ENCODE measurements around the gene VTA1.

The VTA1 gene

DNA sequence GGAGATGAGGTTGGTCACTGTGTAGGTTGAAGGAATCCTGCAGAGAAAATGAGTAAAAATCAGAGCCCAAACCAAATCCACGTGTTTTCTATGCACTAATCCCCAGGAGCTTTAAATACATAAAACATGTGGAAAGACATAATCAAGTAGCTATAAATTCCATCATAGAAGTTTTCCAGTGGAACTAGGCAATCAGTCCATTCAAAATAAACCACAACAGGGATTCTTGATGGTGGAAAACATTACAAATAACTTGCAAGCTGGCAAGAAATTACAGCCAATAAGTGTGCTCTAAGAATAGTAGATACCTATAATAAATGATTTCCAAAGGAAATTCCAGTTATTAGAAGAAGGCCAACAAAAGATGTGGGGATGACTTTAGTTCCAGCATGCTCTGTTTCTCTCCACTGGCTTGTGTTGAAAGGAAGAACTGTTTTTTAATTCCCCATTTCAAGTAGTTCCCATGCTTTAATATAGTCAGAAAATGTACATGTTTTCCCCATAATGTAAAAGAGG lies 104.9 kb downstream of the VTA1 start:
- Histone ChIP-seq H3K4me3 (replicated peaks; ENCODE audit: low read depth, low read length) (no peak overlapping the region), H3K36me3 (ENCODE audit: control insufficient read depth, insufficient read depth, low read length) (no peaks in the 10 kb centered on the region), H3K27me3 (replicated peaks; ENCODE audit: control insufficient read depth, insufficient read depth, low read length) (no peaks in the 10 kb centered on the region)
- DNase-seq (ENCODE audit: extremely low read depth, insufficient read length), result no peak
- TF ChIP-seq, protein P1, sequence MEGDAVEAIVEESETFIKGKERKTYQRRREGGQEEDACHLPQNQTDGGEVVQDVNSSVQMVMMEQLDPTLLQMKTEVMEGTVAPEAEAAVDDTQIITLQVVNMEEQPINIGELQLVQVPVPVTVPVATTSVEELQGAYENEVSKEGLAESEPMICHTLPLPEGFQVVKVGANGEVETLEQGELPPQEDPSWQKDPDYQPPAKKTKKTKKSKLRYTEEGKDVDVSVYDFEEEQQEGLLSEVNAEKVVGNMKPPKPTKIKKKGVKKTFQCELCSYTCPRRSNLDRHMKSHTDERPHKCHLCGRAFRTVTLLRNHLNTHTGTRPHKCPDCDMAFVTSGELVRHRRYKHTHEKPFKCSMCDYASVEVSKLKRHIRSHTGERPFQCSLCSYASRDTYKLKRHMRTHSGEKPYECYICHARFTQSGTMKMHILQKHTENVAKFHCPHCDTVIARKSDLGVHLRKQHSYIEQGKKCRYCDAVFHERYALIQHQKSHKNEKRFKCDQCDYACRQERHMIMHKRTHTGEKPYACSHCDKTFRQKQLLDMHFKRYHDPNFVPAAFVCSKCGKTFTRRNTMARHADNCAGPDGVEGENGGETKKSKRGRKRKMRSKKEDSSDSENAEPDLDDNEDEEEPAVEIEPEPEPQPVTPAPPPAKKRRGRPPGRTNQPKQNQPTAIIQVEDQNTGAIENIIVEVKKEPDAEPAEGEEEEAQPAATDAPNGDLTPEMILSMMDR (IDR thresholded peaks at IDR 0.05; ENCODE audit: insufficient read depth, low read length, poor library complexity, severe bottlenecking), result no peak

DNA sequence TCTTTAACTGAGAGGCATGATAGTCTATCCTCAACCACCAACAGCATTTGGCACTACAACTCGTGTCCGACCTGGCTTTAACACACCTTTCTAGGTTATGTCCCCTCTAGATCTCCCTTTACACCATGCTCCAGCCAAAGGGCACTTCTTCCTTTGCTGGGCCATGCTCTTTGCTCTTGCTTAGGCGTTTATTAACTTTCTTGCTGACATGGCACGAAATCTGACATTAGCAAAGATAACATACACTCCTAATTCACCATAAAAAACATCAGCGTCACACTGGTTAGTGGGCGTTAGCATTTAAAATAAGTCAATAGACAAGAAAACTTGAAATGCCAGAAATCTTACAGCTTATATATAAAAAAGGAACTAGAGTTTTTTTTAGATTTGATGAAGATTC lies 107.5 kb downstream of the VTA1 start:
- no peaks in the 10 kb centered on the region for H3K27me3 ChIP-seq (replicated peaks; ENCODE audit: control insufficient read depth, insufficient read depth, low read length)
- no peak for DNase-seq (ENCODE audit: extremely low read depth, insufficient read length)
- no peak overlapping the region for H3K4me3 ChIP-seq (replicated peaks; ENCODE audit: low read depth, low read length)
- H3K36me3 ChIP-seq (ENCODE audit: control insufficient read depth, insufficient read depth, low read length), result no peaks in the 10 kb centered on the region
- TF ChIP-seq, protein P1 (IDR thresholded peaks at IDR 0.05; ENCODE audit: insufficient read depth, low read length, poor library complexity, severe bottlenecking), result no peak

DNA sequence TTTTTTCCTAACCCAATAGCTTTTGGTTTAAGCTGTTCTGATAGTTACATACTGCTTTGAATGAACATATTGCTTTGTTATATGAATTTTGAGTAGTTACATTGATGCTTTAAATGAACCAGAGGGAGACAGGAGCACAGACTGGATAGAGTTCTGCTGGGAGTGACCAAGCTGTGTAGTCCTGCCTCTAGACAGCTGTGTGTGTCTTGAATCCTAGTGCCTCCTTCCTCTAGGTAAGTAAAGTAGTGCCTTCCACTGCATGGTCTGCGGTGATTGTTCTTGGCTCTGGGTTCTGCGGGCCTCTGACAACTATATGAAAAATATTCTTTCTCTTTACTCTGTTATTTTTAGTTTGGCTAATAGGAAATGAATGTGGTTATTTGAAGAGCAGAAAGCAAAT lies 108.7 kb downstream of the VTA1 start:
- Histone ChIP-seq H3K27me3 (replicated peaks; ENCODE audit: control insufficient read depth, insufficient read depth, low read length) (no peaks in the 10 kb centered on the region), H3K4me3 (replicated peaks; ENCODE audit: low read depth, low read length) (no peak overlapping the region), H3K36me3 (ENCODE audit: control insufficient read depth, insufficient read depth, low read length) (no peaks in the 10 kb centered on the region)
- TF ChIP-seq, protein P1 (IDR thresholded peaks at IDR 0.05; ENCODE audit: insufficient read depth, low read length, poor library complexity, severe bottlenecking), result no peak
- no peak for DNase-seq (ENCODE audit: extremely low read depth, insufficient read length)

DNA sequence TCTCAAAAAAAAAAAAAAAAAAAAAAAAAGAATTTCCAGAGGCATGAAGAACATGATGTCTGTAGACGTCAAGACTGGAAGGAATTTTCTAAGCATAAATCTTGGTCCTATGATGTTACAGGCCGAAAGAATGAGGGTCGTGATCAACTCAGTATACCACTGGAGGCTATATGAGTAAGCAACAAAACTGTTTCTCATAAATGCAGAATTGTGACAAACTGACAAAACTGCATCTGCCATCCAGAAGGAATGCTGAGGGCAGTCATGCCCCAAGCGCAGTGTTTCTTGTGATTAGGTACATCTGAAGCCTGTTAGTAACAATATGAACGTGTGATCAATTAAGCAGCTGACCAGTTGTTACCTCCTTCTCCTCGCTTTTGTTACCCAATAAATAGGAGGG lies 111.2 kb downstream of the VTA1 start:
- Histone ChIP-seq H3K36me3 (ENCODE audit: control insufficient read depth, insufficient read depth, low read length) (no peaks in the 10 kb centered on the region), H3K27me3 (replicated peaks; ENCODE audit: control insufficient read depth, insufficient read depth, low read length) (no peaks in the 10 kb centered on the region), H3K4me3 (replicated peaks; ENCODE audit: low read depth, low read length) (no peak overlapping the region)
- TF ChIP-seq, protein P1 (IDR thresholded peaks at IDR 0.05; ENCODE audit: insufficient read depth, low read length, poor library complexity, severe bottlenecking), result no peak
- no peak for DNase-seq (ENCODE audit: extremely low read depth, insufficient read length)

DNA sequence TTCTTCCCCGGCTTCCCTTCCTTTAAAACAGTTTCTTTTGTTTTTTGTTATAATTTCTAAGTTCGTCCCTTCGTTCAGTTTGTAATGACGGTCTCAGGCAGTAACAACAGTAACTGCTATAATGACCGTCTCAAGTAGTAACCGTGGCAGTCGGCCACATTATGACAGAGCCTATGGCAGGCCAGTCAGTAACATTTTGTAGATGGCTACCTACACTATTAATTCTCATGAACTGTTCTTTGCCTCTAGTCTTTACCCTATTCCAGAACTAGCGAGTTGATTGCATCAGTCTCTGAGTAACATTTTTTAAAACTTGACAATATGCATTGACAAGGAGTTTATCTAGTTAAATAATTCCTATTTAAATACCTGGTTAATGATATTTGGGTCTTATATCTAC lies 111.7 kb downstream of the VTA1 start:
- no peak overlapping the region for H3K4me3 ChIP-seq (replicated peaks; ENCODE audit: low read depth, low read length)
- TF ChIP-seq, protein P1 (IDR thresholded peaks at IDR 0.05; ENCODE audit: insufficient read depth, low read length, poor library complexity, severe bottlenecking), result no peak
- H3K27me3 ChIP-seq (replicated peaks; ENCODE audit: control insufficient read depth, insufficient read depth, low read length), result no peaks in the 10 kb centered on the region
- no peaks in the 10 kb centered on the region for H3K36me3 ChIP-seq (ENCODE audit: control insufficient read depth, insufficient read depth, low read length)
- DNase-seq (ENCODE audit: extremely low read depth, insufficient read length), result no peak

DNA sequence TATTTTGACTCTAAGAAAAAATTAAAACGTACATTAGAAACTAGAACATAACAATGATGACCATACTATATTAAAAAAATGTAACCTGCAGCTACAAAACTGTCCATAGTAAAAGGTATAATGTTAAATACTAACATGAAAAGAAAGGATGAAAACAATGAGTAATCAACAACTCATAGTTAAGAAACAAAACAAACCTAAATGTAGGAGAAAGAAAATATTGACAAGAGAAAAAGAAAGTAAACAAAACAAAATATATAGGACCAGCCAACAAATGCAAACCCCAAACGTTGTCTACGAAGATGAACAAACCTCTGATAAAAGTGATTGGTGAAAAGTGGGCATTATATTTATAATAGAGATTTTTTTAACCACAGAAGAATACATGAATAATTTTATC lies 113.7 kb downstream of the VTA1 start:
- Histone ChIP-seq H3K4me3 (replicated peaks; ENCODE audit: low read depth, low read length) (no peak overlapping the region), H3K36me3 (ENCODE audit: control insufficient read depth, insufficient read depth, low read length) (no peaks in the 10 kb centered on the region), H3K27me3 (replicated peaks; ENCODE audit: control insufficient read depth, insufficient read depth, low read length) (no peaks in the 10 kb centered on the region)
- TF ChIP-seq, protein P1 (IDR thresholded peaks at IDR 0.05; ENCODE audit: insufficient read depth, low read length, poor library complexity, severe bottlenecking), result no peak
- no peak for DNase-seq (ENCODE audit: extremely low read depth, insufficient read length)
